ENCODE results near the gene ANKMY2. TPM values are rescaled to one million over a fixed set of nuclear protein-coding genes. Genes with fewer than 3 reads are reported as not detected.

ANKMY2 gene
- total and polyA plus RNA-seq, 7 donors, result 11.9 to 21.1 (median 16.4) TPM

- Histone ChIP-seq H3K27me3 (no peaks in the 10 kb centered on the region), H3K9me3 (no peaks in the 10 kb centered on the region), H3K27ac (no peak overlapping the region), H3K36me3 (no peaks in the 10 kb centered on the region), H3K4me1 (no peaks in the 10 kb centered on the region), H3K4me3 (no peak overlapping the region)
- no peak for DNase-seq
- intact Hi-C loops (cut with DNase I), result no loop called here
- TF ChIP-seq CTCF (IDR thresholded peaks at IDR 0.05) (no peak), POLR2AphosphoS5 (IDR thresholded peaks at IDR 0.05) (no peak), EP300 (IDR thresholded peaks at IDR 0.05) (no peak), POLR2A (IDR thresholded peaks at IDR 0.05) (no peak)
- 67% methylated on average over 3 of the region's 3 CpGs for WGBS, 2 donors
Observed at GRCh38 chr7:16592395-16592794, 53.2 kb downstream of the ANKMY2 start.

- H3K4me3 ChIP-seq, result no peak overlapping the region
- no peaks in the 10 kb centered on the region for H3K4me1 ChIP-seq
- no peak overlapping the region for H3K27ac ChIP-seq
- no peaks in the 10 kb centered on the region for H3K27me3 ChIP-seq
- no peaks in the 10 kb centered on the region for H3K36me3 ChIP-seq
- intact Hi-C loops (cut with DNase I), result no loop called here
- no peak for DNase-seq
- H3K9me3 ChIP-seq, result no peaks in the 10 kb centered on the region
- 9 to 38% methylated on average over 1 of the region's 1 CpG for WGBS, 2 donors
- TF ChIP-seq CTCF (IDR thresholded peaks at IDR 0.05) (no peak), POLR2AphosphoS5 (IDR thresholded peaks at IDR 0.05) (no peak), POLR2A (IDR thresholded peaks at IDR 0.05) (no peak), EP300 (IDR thresholded peaks at IDR 0.05) (no peak)
Observed at GRCh38 chr7:16590424-16590823, 55.1 kb downstream of the ANKMY2 start.

- intact Hi-C loops (cut with DNase I), result no loop called here
- no peaks in the 10 kb centered on the region for H3K36me3 ChIP-seq
- DNase-seq, result no peak
- TF ChIP-seq CTCF (IDR thresholded peaks at IDR 0.05) (no peak), POLR2AphosphoS5 (IDR thresholded peaks at IDR 0.05) (no peak), POLR2A (IDR thresholded peaks at IDR 0.05) (no peak), EP300 (IDR thresholded peaks at IDR 0.05) (no peak)
- no peaks in the 10 kb centered on the region for H3K9me3 ChIP-seq
- H3K27ac ChIP-seq, result no peak overlapping the region
- H3K4me1 ChIP-seq, result no peaks in the 10 kb centered on the region
- no peak overlapping the region for H3K4me3 ChIP-seq
- H3K27me3 ChIP-seq, result no peaks in the 10 kb centered on the region
- WGBS, 2 donors, result 79 to 91% methylated on average over 2 of the region's 2 CpGs
Observed at GRCh38 chr7:16589881-16590280, 55.7 kb downstream of the ANKMY2 start.

DNA sequence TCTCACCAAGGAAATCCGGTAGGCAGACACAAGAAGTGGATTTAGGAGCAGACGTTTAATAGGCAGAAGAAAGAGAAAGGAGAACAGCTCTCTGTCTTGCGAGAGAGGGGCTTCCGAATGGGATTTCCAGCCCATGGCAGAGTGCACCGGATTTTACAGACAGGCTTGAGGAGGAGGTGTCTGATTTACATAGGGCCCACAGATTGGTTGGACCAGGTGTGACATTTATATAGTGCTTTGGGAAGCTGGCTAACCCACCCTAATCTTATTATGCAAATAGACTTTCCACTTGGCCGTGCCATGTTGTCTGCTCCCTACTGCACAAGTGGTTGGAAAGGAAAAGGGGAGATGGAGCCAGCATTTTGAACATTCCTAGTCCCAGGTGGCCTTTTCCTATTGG, 57.8 kb downstream of the ANKMY2 start:
- Histone ChIP-seq H3K36me3 (no peaks in the 10 kb centered on the region), H3K4me3 (no peak overlapping the region), H3K4me1 (no peaks in the 10 kb centered on the region), H3K9me3 (no peaks in the 10 kb centered on the region), H3K27me3 (no peaks in the 10 kb centered on the region), H3K27ac (no peak overlapping the region)
- TF ChIP-seq EP300 (IDR thresholded peaks at IDR 0.05), result no peak
- no peak for TF ChIP-seq POLR2A (IDR thresholded peaks at IDR 0.05)
- TF ChIP-seq POLR2AphosphoS5 (IDR thresholded peaks at IDR 0.05), result no peak
- no peak for TF ChIP-seq CTCF (IDR thresholded peaks at IDR 0.05)
- intact Hi-C loops (cut with DNase I), result no loop called here
- 85 to 90% methylated on average over 6 of the region's 6 CpGs for WGBS, 2 donors
- DNase-seq, result no peak

DNA sequence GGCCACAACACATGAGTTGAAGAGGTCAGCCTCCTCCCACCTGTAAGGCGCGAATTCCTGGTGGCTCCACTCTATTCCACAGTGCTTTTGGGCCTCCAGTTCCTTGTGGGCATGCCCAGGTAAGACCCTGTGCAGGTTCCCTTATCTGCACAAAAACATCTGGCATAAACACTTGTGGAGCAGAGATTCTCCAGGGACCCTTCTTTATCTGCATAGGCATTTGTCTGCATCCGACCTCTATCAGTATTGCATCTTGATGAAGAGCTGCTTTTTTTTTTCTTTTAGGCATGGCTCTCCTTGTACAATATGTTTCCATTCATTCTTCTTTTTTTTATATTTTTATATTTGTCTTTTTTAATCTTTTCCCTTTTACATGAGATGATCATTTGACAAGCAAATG, 58.4 kb downstream of the ANKMY2 start:
- no peak for DNase-seq
- intact Hi-C loops (cut with DNase I), result no loop called here
- no peak overlapping the region for H3K4me3 ChIP-seq
- TF ChIP-seq POLR2A (IDR thresholded peaks at IDR 0.05), result no peak
- TF ChIP-seq CTCF (IDR thresholded peaks at IDR 0.05), result no peak
- no peak for TF ChIP-seq EP300 (IDR thresholded peaks at IDR 0.05)
- TF ChIP-seq POLR2AphosphoS5 (IDR thresholded peaks at IDR 0.05), result no peak
- no peaks in the 10 kb centered on the region for H3K4me1 ChIP-seq
- 94 to 95% methylated on average over 3 of the region's 3 CpGs for WGBS, 2 donors
- no peaks in the 10 kb centered on the region for H3K27me3 ChIP-seq
- no peaks in the 10 kb centered on the region for H3K9me3 ChIP-seq
- no peaks in the 10 kb centered on the region for H3K36me3 ChIP-seq
- no peak overlapping the region for H3K27ac ChIP-seq

All from sigmoid colon (tissue), 7 donors.